ENCODE measurements around the gene GALNT8. TPM values are rescaled to one million over a fixed set of nuclear protein-coding genes. Genes with fewer than 3 reads are reported as not detected.

Gene GALNT8
- total and polyA plus RNA-seq, 4 donors: 0.09 to 1.3 (median 0.35) TPM

GRCh38 chr12:4707306-4707705 is 12.9 kb upstream of the GALNT8 start:
- no peak overlapping the region for H3K27ac ChIP-seq (ENCODE audit: low read depth in 1 of 2, low read length in 1 of 2)
- H3K4me1 ChIP-seq (ENCODE audit: control insufficient read depth in 5 of 5, insufficient read depth in 5 of 5, low read length in 5 of 5): no peaks in the 10 kb centered on the region
- ATAC-seq (ENCODE audit: insufficient read depth, low FRiP score): no peak
- 81 to 87% methylated on average over 2 of the region's 2 CpGs for WGBS, 2 donors
- H3K9ac ChIP-seq (ENCODE audit: insufficient read depth in 1 of 2, low read length in 2 of 2): no peak overlapping the region
- no peak overlapping the region for H3K4me3 ChIP-seq
- no peaks in the 10 kb centered on the region for H3K9me3 ChIP-seq (ENCODE audit: control insufficient read depth in 4 of 4, insufficient read depth in 3 of 4, low read length in 3 of 4)
- DNase-seq: no peak
- TF ChIP-seq CTCF (IDR thresholded peaks at IDR 0.05; ENCODE audit: control extremely low read depth, extremely low read depth): no peak
- H3K27me3 ChIP-seq (ENCODE audit: control insufficient read depth in 3 of 3, insufficient read depth in 3 of 3, low read length in 2 of 3): no peaks in the 10 kb centered on the region
- no peaks in the 10 kb centered on the region for H3K36me3 ChIP-seq (ENCODE audit: control insufficient read depth in 4 of 4, insufficient read depth in 4 of 4, low read length in 4 of 4)

GRCh38 chr12:4710113-4710512 is 10.1 kb upstream of the GALNT8 start:
- DNase-seq (no peak), ATAC-seq (ENCODE audit: insufficient read depth, low FRiP score) (no peak)
- TF ChIP-seq CTCF (IDR thresholded peaks at IDR 0.05; ENCODE audit: control extremely low read depth, extremely low read depth): no peak
- Histone ChIP-seq H3K36me3 (ENCODE audit: control insufficient read depth in 4 of 4, insufficient read depth in 4 of 4, low read length in 4 of 4) (no peaks in the 10 kb centered on the region), H3K9me3 (ENCODE audit: control insufficient read depth in 4 of 4, insufficient read depth in 3 of 4, low read length in 3 of 4) (no peaks in the 10 kb centered on the region), H3K4me1 (ENCODE audit: control insufficient read depth in 5 of 5, insufficient read depth in 5 of 5, low read length in 5 of 5) (no peaks in the 10 kb centered on the region), H3K27ac (ENCODE audit: low read depth in 1 of 2, low read length in 1 of 2) (no peak overlapping the region), H3K9ac (ENCODE audit: insufficient read depth in 1 of 2, low read length in 2 of 2) (no peak overlapping the region), H3K4me3 (no peak overlapping the region), H3K27me3 (ENCODE audit: control insufficient read depth in 3 of 3, insufficient read depth in 3 of 3, low read length in 2 of 3) (no peaks in the 10 kb centered on the region)
- WGBS, 2 donors: 89 to 98% methylated on average over 1 of the region's 1 CpG

DNA sequence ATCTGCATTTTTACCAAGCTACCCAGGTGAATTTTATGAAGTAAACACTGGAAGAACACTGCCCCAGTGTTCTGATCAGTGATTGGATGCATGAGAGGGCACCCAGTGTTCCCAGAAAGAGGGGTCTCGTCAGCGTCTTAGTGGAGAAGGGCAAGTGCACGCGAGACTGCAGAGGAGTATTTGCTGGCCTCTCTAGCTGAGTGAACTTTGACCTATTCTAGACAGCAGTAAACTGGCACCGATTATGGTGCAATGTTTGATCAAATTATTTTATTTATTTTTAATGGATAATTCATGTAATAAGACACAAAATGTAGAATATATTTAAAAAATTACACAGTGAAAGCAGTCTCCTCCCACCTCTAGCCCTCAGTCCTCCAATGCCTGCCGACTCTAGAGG is 5.3 kb upstream of the GALNT8 start:
- no peak for TF ChIP-seq CTCF (IDR thresholded peaks at IDR 0.05; ENCODE audit: control extremely low read depth, extremely low read depth)
- Histone ChIP-seq H3K27me3 (ENCODE audit: control insufficient read depth in 3 of 3, insufficient read depth in 3 of 3, low read length in 2 of 3) (peaks cover 0 to 13% (median 6%) of the 10 kb centered on the region in 3 donors), H3K4me3 (no peak overlapping the region), H3K9ac (ENCODE audit: insufficient read depth in 1 of 2, low read length in 2 of 2) (no peak overlapping the region), H3K36me3 (ENCODE audit: control insufficient read depth in 4 of 4, insufficient read depth in 4 of 4, low read length in 4 of 4) (no peaks in the 10 kb centered on the region), H3K9me3 (ENCODE audit: control insufficient read depth in 4 of 4, insufficient read depth in 3 of 4, low read length in 3 of 4) (no peaks in the 10 kb centered on the region), H3K4me1 (ENCODE audit: control insufficient read depth in 5 of 5, insufficient read depth in 5 of 5, low read length in 5 of 5) (no peaks in the 10 kb centered on the region), H3K27ac (ENCODE audit: low read depth in 1 of 2, low read length in 1 of 2) (no peak overlapping the region)
- no peak for ATAC-seq (ENCODE audit: insufficient read depth, low FRiP score)
- no peak for DNase-seq
- WGBS, 2 donors: 65 to 77% methylated on average over 6 of the region's 6 CpGs

DNA sequence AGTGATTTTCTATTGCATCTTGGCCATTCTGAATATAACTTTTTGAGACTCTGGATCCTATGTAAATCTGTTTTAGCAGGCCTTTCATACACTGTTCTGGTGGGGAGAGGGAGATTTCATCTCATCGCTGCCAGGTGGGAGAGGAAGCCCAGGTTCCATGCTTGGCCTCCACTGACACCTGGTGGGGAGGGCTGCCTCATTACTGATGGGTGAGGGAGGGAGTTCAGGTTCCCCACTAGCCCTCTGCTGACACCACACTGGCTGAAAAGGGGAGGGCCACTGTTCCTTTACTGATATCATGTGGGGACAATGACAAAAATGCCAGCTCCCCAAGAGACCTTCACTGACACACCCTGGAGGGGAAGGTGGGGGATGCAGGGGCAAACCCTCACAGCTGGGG is 2.4 kb upstream of the GALNT8 start:
- Histone ChIP-seq H3K9me3 (ENCODE audit: control insufficient read depth in 4 of 4, insufficient read depth in 3 of 4, low read length in 3 of 4) (no peaks in the 10 kb centered on the region), H3K27ac (ENCODE audit: low read depth in 1 of 2, low read length in 1 of 2) (no peak overlapping the region), H3K27me3 (ENCODE audit: control insufficient read depth in 3 of 3, insufficient read depth in 3 of 3, low read length in 2 of 3) (peaks cover 0 to 30% (median 10%) of the 10 kb centered on the region in 3 donors), H3K36me3 (ENCODE audit: control insufficient read depth in 4 of 4, insufficient read depth in 4 of 4, low read length in 4 of 4) (no peaks in the 10 kb centered on the region), H3K4me1 (ENCODE audit: control insufficient read depth in 5 of 5, insufficient read depth in 5 of 5, low read length in 5 of 5) (no peaks in the 10 kb centered on the region), H3K9ac (ENCODE audit: insufficient read depth in 1 of 2, low read length in 2 of 2) (no peak overlapping the region), H3K4me3 (no peak overlapping the region)
- no peak for TF ChIP-seq CTCF (IDR thresholded peaks at IDR 0.05; ENCODE audit: control extremely low read depth, extremely low read depth)
- 91 to 100% methylated on average over 1 of the region's 1 CpG for WGBS, 2 donors
- ATAC-seq (ENCODE audit: insufficient read depth, low FRiP score): no peak
- no peak for DNase-seq
